ENCODE measurements around the gene SLC5A1. TPM values are rescaled to one million over a fixed set of nuclear protein-coding genes. Genes with fewer than 3 reads are reported as not detected.
"Not testable (repeated sequence)": the region's sequence is repeated elsewhere in the genome, so short reads cannot be mapped to it uniquely, and the experiment has no call there.

SLC5A1 gene
- polyA plus RNA-seq, 1 donor = 1.2 TPM

GRCh38 chr22:32144496-32145274, 101.6 kb downstream of the SLC5A1 start:
- DNase-seq (ENCODE audit: low read depth) = no peak

GRCh38 chr22:32147128-32147527, 104.1 kb downstream of the SLC5A1 start:
- not testable (repeated sequence) for DNase-seq (ENCODE audit: low read depth)

- DNase-seq (ENCODE audit: low read depth) = not testable (repeated sequence)
Observed at GRCh38 chr22:32148372-32148771, 105.3 kb downstream of the SLC5A1 start.

- not testable (repeated sequence) for DNase-seq (ENCODE audit: low read depth)
Observed at GRCh38 chr22:32150647-32151046, 107.6 kb downstream of the SLC5A1 start.

DNA sequence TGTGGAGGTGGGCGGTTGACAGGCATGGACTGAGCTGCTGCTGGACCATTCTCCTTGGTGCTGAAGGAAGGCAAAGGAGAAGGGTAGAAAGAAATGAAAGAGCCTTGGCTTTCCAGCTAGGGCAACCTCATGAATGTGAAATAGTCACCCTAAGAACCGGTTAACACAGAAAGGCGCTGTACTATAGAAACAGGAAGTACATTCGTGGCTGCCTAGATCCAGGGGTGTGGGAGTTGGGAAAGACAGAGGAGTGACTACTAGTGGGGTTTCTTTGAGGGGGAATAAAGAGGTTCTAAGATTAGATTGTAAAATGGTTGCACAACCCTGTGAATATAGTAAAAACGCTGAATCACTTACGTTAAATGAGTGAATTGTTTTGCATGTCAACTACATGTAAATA, 108.6 kb downstream of the SLC5A1 start:
- DNase-seq (ENCODE audit: low read depth) = not testable (repeated sequence)

GRCh38 chr22:32154727-32155126, 111.7 kb downstream of the SLC5A1 start:
- not testable (repeated sequence) for DNase-seq (ENCODE audit: low read depth)

DNA sequence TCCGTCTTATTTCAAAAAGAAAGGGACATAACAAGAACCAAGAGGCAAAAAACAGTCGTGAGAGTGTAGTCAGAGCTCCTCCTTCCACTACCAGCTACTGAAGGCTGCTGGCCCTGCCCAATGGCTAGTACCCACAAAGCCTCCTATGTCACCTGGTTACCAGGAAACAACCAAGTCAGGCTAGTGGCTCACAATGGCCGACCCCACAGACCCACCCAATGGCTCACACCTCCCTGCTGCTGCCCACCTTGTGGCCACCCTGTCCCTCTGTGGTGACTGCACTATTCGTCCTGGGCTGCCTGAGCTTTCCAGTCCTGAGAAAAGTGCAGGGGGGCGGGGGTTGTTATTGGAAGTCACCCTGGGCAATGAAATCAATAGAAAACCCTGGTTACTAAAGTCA, 114.6 kb downstream of the SLC5A1 start:
- not testable (repeated sequence) for DNase-seq (ENCODE audit: low read depth)

- DNase-seq (ENCODE audit: low read depth) = no peak
Observed at GRCh38 chr22:32158712-32159533, 115.9 kb downstream of the SLC5A1 start, which contains the start of gene C22orf42. Gene C22orf42, minus strand, starts transcription at chr22:32159303. Its CDS starts 88 bp downstream, at chr22:32159215.

- DNase-seq (ENCODE audit: low read depth) = not testable (repeated sequence)
Observed at GRCh38 chr22:32160411-32160810, 117.3 kb downstream of the SLC5A1 start.

Other genes with a start within 250 kb of the SLC5A1 start
- 88.6 TPM for gene YWHAH, start 98.7 kb upstream of the SLC5A1 start, polyA plus RNA-seq (ENCODE audit: insufficient read length)
- gene C22orf42, start 116.0 kb downstream of the SLC5A1 start, polyA plus RNA-seq (ENCODE audit: insufficient read length) = not detected
- 0.16 TPM for gene RFPL2, start 161.8 kb downstream of the SLC5A1 start, polyA plus RNA-seq (ENCODE audit: insufficient read length)
- gene SLC5A4, start 212.1 kb downstream of the SLC5A1 start, polyA plus RNA-seq (ENCODE audit: insufficient read length) = 1.6 TPM